ENCODE results near the gene GP1BB.
"Not testable (repeated sequence)": the region's sequence is repeated elsewhere in the genome, so short reads cannot be mapped to it uniquely, and the experiment has no call there.

GP1BB gene

DNA sequence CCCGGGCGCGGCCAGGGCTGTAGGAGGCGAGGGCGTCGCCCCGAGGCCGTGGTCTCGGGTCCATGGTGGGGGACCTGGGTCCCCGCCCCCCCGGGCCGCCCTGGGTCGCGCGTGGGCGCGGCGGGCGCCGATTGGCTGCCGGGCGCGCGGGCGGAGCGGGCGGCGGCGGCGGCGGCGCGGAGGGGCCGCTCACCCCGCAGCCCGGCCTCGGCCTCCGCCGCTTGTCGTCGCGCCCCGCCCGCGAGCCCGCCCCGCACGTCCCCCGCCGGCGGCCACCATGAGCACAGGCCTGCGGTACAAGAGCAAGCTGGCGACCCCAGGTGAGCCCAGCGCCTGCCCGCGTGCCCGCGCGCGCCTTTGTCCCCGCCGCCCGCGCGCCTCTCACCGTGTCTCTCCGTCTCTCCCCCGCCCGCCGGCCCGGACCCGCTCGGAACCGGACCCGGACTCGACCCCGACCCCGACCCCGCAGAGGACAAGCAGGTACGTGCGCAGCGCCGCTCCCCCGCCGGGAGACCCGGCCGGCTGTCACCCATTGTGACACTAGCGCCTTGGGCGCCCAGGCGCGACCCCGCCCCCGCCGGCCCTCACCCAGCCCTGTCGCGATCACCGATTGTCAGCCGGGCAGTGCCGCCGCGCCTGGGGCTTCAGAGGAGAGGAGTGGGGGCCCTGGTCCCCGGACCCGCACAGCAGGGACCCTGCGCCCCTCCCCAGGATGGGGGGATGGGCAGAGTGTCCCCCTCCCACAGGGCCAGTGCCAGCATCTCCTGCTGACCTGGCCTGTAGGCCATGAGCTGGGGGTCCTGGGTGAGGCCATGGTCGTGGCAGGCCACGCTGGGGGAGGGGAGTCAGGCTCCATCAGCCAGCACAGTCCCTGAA lies 8.8 kb upstream of the GP1BB start, which contains the start of gene SEPTIN5:
Gene SEPTIN5, plus strand, starts transcription at position 192 of the 876 bp plus-strand sequence. Its CDS starts 86 bp downstream, at position 278.
- DNase-seq, result no peak

DNA sequence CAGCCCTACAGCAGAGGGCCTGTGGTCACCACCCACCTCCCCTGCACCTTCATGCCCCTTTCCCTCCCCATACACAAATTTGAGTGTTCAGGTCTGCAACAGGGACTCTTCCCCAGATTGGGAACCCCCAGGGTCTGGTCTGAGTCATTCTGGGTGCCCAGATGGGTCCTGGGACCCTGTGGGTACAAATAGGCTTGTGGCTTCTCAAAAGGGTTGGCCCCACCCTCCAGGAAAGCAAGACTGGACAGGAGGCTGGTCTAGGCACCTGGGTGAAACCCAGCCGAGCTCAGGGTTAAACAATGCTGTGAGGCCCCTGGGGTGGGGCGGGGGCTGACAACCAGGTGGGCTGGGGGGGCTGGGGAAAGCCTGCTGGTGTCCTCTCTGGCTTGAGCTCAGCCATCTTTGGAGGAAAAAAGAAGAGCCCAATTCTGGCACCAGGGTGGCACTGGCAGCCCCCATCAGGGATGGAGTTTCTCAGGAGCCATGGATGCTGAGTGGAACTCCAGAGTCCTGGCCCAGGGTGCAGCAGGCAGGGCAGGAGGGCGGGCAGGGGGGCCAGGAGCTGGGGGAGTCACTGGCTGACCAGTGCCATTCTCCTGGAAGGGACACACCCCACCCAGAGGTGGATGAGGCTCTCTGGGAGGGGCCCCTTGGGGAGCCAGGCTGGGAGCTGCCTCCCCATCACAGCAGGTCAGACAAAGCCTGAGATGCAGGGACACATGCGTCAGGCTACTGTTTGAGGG lies 8.0 kb upstream of the GP1BB start:
- no peak for DNase-seq

DNA sequence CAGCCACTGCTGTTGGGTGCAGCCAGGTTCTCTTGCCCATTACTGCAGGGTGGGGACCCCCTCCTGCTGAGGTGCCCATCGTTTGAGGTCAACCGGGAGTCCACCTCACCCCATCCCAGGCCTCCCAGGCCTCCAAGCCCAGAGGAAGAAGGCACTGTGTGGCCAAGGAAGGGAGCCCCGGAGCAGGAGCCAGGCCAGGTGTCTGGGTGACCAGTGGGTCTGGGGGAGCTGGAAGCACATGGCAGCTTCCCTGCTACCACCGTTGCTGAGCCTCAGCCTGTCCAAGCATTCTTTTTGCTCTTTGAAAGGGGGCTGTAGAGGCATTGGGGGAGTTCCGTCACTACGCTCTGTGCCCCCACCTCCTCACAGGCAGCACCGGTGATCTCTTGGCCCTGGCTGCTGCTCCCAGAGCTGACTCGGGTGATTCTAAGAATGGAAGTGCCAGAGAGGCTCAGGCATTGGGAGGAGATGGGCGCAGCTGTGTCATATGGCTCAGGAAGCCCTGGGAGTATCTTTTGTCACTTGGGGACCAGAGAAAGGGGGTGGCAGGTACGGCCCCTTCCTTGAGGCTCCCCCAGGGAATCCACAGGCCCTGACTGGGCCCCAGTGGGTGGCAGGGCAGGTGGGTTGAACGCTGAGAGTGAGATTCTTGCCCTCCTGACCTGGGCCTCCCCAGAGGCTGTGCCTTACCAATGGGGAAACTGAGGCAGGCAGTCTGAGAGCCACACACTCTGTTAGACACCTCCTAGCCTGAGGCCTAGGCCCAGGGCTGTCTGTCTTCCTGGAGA lies 7.1 kb upstream of the GP1BB start:
- DNase-seq, result no peak

DNA sequence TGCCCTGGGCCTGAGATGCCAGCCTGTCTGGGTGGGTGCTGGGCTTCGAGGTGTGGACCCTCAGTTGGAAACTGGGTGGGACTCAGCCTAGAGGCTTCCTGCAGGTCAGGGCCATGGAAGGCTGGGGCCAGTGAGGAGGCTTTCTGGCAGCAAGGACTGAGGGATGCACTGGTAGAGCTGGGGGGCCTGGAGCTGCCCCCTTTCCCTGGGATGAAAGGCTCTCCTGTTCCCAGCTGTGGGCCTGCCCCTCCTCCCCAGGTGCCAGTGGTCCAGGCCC lies 6.6 kb upstream of the GP1BB start:
- DNase-seq, result no peak

DNA sequence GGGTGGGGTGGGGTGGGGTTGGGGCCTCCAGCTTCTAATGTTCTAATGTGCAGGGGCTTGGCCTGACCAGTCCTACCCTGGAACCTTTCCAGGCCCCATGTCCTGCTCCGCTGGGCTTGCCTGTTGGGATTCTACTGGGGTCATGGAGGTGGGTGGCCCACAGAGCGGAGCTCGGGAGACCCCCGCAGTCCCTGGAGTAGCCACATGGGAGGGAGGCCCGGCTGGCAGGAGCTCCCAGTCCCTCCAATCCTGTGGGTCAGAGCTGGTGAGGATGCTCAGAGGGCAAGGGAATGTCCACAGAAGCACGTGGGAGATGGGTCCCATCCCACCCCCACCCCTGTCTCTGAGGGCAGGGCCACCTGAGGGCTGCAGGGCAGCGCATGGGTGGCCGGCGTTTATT lies 6.2 kb upstream of the GP1BB start:
- DNase-seq, result no peak

DNA sequence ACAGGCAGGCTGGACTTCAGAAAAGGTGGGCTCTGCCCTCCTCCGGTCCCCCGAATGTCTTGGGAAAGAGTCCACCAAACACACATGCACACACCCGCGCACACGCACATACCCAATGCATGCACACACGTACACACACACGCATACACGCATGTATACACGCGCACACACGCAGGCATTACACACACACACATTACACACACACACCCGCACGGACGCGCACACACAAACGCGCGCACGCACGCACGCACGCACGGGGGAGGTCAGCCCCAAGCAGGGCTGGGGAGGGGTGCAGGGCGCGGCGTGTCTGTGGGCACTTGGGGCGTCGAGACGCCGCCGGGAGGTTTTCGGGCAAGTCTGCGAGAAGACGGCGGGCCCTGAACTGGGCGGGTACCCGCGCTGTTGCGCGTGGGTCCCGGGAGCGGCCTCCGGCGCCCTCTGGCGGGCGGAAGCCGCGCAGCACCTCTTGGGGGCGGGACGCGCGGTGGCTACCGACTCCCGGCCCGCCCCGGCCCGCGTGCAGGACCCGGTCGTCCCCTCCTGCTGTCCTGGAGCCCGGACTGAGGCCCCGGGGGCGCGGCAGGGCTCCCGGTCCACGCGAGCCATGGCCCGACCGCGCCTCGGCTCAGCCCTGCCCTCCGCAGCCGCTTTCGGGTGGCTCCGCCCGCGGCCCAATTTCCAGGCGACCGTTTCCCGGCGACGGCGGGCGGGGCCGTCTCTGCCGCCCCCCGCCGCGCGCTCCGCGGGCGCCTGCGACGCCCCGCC lies 5.5 kb upstream of the GP1BB start:
- DNase-seq, result peak; percentile 89

DNA sequence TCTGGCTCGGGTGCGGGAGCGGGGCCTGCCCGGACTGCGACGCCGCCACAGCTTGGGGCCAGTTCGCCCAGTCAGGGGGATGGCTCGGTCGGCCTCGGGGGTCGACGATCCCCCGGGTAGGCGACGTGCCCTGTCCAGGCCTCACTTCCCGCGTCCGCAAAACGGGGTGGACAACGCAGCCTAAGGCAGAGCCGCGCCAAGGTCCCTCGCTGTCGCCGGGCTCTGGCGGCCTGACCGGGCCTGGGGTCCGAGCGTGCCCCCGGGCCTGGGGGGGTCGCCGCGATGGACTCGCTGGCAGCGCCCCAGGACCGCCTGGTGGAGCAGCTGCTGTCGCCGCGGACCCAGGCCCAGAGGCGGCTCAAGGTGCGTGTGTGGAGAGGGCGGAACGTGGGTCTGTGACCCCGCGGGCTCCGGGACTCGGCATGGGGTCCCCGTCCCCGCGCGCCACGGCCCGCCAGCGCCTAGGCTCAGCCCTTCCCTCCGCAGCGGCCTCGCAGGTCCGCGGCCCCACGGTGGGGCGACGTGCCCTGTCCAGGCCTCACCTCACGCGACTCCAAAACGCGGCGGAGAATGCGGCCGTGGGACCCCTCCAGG lies 4.8 kb upstream of the GP1BB start:
- no peak for DNase-seq

DNA sequence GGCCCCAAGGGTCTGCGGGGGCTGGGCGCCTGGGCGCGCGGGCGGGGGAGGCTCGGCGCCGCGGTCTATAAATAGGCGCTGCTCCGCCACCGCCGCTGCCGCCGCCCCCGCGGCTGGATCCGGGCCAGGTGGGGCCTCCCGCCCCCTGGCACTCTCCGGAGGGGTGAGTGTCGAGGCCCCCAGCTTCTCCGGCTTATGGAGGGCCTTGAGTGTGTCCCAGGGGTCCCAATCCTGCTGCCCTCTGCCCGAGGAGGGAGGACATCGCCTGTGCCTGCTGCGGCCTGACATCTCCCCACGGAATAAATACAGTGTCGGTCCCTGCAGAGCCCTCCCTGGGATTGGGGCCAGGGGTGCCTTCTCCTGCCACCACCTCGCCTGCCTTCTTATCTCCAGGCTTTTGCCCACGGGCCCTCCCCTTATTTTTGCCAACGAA lies 4.3 kb upstream of the GP1BB start:
- no peak for DNase-seq

DNA sequence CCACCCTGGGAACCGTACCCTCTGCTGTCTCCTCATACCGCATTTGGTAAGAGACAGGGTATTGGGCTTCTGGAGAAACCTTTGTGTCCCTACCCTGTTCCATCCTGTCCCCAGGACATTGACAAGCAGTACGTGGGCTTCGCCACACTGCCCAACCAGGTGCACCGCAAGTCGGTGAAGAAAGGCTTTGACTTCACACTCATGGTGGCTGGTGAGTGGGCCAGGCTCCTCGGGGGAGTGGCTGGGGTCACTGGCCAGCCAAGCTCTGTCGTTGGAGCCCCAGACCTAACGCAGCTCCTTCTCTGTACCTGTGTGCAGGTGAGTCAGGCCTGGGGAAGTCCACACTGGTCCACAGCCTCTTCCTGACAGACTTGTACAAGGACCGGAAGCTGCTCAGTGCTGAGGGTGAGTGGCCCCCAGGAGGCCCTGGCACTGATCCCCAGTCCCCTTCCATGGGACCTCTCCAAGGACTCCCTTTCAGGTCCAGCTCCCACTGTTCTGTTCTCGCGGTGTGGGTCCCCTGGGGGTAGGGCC lies 3.8 kb upstream of the GP1BB start:
- DNase-seq, result no peak

DNA sequence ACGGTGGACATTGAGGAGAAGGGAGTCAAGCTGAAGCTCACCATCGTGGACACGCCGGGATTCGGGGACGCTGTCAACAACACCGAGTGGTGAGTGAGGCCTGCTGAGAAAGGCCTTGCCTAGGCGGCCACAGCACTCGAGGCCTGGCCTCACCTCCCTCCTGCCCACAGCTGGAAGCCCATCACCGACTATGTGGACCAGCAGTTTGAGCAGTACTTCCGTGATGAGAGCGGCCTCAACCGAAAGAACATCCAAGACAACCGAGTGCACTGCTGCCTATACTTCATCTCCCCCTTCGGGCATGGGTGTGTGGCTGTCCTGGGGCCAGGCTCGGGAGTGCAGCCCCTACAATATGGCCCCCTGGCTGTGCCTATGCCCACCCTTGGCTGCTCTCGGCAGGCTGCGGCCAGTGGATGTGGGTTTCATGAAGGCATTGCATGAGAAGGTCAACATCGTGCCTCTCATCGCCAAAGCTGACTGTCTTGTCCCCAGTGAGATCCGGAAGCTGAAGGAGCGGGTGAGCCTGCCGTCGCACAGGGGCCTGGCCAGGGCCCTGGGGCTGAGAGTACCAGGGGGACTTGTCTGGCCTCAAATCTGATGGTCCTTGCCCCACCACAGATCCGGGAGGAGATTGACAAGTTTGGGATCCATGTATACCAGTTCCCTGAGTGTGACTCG lies 3.0 kb upstream of the GP1BB start:
- no peak for DNase-seq

DNA sequence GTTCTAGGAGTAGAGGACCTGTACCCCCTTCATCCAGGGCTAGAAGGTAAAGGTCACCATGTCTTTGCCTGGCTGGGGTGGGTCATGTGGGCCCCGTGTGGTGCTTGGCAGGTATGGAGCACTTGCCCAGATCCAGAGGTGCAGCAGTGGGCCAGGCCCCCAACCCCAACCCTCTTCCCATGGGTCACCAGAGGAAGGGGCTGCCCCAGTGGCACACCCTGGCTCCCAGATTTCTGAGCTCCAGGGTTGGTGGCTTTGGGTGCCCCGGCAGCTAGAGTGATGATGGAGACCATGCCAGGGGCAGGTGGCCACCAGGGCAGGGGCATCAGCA lies 2.4 kb upstream of the GP1BB start:
- DNase-seq, result no peak

DNA sequence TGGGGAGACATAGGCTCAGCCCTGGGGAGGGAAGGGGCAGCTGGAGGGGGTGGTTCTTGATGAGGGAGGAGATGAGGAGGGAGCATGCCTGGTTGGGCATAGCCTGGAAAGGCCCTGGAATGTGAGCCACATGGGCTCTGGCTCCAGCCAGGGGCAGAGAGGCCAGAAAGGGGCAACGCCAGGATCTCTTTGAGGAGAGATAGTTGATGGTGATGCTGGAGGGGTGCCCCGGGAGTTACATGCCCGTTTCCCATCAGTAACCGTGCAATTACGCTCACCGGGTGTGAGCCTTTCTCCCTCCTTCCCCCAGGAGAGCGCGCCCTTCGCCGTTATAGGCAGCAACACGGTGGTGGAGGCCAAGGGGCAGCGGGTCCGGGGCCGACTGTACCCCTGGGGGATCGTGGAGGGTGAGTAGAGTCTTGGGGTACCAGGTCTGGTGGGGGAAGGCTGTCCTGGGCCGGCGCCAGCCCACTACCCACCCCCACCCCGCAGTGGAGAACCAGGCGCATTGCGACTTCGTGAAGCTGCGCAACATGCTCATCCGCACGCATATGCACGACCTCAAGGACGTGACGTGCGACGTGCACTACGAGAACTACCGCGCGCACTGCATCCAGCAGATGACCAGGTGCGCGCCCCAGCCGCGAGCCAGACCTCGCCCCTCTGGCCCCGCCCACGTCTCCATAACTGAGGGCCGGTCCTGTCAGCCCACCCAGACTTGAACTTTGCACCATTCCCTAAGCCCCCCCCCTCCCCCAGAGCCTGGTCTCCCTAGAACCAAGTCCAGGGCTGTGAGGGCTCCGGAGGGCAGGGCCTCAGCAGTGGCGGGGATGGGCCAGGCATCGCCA lies 1.8 kb upstream of the GP1BB start:
- no peak for DNase-seq

DNA sequence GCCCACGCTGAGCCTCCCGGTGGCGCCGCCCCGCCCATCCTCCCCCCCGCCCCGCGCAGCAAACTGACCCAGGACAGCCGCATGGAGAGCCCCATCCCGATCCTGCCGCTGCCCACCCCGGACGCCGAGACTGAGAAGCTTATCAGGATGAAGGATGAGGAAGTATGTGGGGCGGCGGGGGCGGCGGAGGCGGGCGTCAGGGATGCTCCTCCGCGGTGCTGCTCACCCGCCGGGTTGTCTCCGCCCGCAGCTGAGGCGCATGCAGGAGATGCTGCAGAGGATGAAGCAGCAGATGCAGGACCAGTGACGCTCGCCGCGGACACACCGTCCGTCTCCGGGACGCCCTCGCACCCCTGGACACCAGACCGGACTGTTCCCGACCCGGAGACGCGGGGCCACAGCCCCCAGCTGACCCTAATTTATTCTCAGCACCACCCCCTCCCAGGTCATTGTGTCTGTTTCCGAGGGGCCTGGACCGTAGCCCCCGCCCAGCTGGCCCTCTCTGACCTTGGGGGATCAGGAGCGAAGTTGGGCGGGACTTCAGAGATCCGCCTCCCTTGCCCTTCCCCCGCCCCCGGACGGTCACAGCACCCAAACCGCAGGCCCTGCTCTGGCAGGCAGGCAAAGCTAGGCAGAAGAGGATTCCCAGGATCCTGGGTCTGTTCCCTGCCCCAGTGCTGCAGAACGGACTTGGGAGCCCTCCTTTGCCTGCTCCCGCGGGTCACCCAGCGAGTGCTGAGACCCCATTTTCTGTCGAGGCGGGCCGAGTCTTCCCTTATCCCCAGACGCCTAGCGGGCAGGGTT lies 959 bp upstream of the GP1BB start:
- DNase-seq, result no peak

DNA sequence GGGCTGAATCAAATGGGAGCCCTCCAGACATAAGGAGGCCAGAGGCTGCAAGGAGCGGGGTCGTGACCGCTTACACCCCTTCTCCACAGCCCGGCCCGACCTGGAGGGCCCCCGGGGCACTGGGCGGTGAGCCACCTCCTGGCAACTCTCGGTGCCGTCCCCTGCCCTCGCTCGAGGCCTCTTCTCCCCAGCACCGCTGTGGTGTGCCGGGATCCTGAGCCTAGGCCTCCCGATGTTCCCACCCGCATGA lies 432 bp upstream of the GP1BB start:
- DNase-seq, result no peak

DNA sequence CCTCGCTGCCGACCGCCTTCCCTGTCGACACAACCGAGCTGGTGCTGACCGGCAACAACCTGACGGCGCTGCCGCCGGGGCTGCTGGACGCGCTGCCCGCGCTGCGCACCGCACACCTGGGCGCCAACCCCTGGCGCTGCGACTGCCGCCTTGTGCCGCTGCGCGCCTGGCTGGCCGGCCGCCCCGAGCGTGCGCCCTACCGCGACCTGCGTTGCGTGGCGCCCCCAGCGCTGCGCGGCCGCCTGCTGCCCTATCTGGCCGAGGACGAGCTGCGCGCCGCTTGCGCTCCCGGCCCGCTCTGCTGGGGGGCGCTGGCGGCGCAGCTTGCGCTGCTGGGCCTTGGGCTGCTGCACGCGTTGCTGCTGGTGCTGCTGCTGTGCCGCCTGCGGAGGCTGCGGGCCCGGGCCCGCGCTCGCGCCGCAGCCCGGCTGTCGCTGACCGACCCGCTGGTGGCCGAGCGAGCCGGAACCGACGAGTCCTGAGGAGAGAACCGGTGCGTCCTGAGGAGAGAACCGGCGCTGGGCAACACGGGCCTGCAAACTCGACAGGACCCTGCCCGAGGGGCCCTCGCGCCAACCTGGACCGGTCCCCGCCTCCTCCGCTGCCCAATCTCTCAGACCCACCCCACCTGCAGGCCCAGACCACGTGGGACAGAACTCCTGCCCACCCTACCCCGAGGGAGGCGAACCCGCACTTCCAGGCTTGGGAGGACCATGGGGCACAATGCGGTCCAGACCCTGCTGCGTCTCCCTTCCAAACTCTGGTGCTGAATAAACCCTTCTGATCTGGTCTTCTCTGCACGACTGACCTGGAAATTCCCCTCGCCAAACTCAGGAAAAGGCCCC lies 866 bp downstream of the GP1BB start:
- peak; percentile 92 for DNase-seq

DNA sequence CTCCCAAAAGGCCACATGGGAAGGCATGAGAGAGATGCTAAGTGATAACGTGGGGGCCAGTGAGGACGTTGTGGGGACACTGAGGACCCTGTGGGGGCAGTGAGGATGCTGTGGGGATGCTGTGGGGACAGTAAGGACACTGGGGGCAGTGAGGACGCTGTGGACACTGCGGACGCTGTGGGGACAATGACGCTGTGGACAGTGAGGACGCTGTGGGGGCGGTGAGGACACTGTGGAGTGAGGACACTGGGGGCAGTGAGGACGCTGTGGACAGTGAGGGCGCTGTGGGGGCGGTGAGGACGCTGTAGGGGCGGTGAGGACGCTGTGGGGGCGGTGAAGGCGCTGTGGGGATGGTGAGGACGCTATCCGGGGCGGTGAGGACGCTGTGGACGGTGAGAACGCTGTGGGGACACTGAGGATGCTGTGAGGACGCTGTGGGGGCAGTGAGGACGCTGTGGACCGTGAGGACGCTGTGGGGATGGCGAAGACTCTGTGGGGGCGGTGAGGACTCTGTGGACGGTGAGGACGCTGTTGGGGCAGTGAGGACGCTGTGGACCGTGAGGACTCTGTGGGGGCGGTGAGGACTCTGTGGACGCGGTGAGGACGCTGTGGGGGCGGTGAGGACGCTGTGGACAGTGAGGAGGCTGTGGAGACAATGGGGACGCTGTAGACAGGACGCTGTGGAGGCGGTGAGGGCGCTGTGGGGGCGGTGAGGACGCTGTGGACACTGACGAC lies 1.8 kb downstream of the GP1BB start:
- DNase-seq, result no peak

DNA sequence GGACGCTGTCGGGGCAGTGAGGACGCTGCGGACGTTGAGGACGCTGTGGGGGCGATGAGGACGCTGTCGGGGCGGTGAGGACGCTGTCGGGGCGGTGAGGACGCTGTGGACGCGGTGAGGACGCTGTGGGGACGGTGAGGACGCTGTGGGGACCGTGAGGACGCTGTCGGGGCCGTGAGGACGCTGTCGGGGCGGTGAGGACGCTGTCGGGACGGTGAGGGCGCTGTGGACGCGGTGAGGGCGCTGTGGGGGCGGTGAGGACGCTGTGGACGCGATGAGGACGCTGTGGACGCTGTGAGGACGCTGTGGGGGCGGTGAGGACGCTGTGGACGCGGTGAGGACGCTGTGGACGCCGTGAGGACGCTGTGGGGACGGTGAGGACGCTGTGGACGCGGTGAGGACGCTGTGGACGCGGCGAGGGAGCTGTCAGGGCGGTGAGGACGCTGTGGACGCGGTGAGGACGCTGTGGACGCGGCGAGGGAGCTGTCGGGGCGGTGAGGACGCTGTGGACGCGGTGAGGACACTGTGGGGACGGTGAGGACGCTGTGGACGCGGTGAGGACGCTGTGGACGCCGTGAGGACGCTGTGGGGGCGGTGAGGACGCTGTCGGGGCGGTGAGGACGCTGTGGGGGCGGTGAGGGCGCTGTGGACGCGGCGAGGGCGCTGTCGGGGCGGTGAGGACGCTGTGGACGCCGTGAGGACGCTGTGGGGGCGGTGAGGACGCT lies 2.9 kb downstream of the GP1BB start:
- not testable (repeated sequence) for DNase-seq

Data from OCI-M1 (cell line).